GM13976 (cell line): ENCODE data around the gene TMEM191C.

Source experiments
- DNase-seq: peaks from one replicate; pipeline ENCODE4 v3.0.0; 2012; ENCODE audit warnings: low spot score
- CTCF ChIP-seq: IDR thresholded peaks from 2 replicates; pipeline ENCODE4 v1.5.1; 2012; ENCODE audit warnings: borderline replicate concordance, mild to moderate bottlenecking; ENCODE audit not compliant: insufficient read depth; ENCODE audit errors: extremely low read depth, missing control alignments, control extremely low read depth
- in situ Hi-C: fragments of 300-500 bp; cut with MboI; formaldehyde crosslinking; loops from one replicate; pipeline ENCODE4 v1.12.0; 2022; ENCODE audit warnings: low sequenced_read_pairs, mixed read lengths, inconsistent platforms; ENCODE audit not compliant: unreplicated experiment

The TMEM191C gene

GRCh38 chr22:21446827-21447690, 20.1 kb upstream of the TMEM191C start:
- no peak for TF ChIP-seq CTCF
- in situ Hi-C loops = no loop called here

GRCh38 chr22:21447694-21448402, 19.3 kb upstream of the TMEM191C start:
- in situ Hi-C loops = no loop called here
- DNase-seq = no peak
- no peak for TF ChIP-seq CTCF

More at GRCh38 chr22:21446827-21447690, 20.1 kb upstream of the TMEM191C start:
- no peak for DNase-seq

GRCh38 chr22:21448627-21449416, 18.4 kb upstream of the TMEM191C start:
- in situ Hi-C loops = no loop called here
- no peak for TF ChIP-seq CTCF
- no peak for DNase-seq

- TF ChIP-seq CTCF = no peak
- in situ Hi-C loops = no loop called here
- DNase-seq = no peak
Observed at GRCh38 chr22:21449531-21450319, 17.5 kb upstream of the TMEM191C start.

GRCh38 chr22:21450320-21450831, 16.8 kb upstream of the TMEM191C start:
- DNase-seq = no peak
- TF ChIP-seq CTCF = no peak
- in situ Hi-C loops = no loop called here

- in situ Hi-C loops = no loop called here
- no peak for DNase-seq
- no peak for TF ChIP-seq CTCF
Observed at GRCh38 chr22:21450858-21451353, 16.3 kb upstream of the TMEM191C start.
